Stimulated activated CD8-positive, alpha-beta memory T cell treated with anti-CD3 and anti-CD28 coated beads, Interleukin-4, amount 100 ng/mL, for 1 hour (primary cell): ENCODE data around the gene ZNF362.
"Not testable (repeated sequence)": the region's sequence is repeated elsewhere in the genome, so short reads cannot be mapped to it uniquely, and the experiment has no call there.

Source experiments
- DNase-seq, 2 donors: peaks; one replicate each; pipeline ENCODE4 v3.0.0-alpha.2; 2020; ENCODE audit warnings: low read depth in 2 of 2, low spot score in 1 of 2

The ZNF362 gene

DNA sequence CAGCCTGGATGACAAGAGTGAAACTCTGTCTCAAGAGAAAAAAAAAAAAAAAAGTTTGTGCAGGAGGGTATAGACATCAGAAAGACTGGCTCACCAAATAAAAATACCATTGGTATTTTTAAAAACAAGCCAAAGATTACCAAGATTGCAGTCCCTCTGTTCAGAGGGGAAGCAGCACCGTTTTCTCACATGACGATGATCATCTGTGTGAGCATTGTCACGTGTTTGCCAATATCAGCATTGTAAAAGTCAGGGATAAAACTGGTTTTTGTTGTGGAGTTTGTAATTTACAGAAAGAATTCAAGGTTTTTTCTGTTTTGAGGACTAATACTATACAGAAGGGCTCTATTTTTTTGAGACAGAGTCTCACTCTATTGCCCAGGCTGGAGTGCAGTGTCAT, 26.5 kb downstream of the ZNF362 start:
- no peak for DNase-seq

DNA sequence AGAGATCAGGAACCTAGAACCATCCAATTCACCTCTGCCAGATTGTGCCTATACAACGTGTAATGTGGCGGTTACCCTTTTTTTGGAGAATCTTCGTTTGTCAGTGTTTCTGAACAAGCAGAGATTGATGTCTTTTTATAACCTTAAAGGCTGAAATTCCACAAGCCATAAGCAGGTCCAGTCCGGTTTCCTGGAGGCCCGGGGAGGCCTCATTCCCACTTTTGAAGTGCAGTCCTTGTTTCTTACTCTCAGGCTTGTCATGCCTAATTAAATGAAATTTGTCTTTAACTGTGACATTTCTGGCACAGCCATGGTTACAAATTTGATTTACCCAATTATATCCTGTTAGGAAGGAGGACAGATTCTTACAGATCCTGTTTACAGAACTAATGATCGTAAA, 27.8 kb downstream of the ZNF362 start:
- DNase-seq: no peak

DNA sequence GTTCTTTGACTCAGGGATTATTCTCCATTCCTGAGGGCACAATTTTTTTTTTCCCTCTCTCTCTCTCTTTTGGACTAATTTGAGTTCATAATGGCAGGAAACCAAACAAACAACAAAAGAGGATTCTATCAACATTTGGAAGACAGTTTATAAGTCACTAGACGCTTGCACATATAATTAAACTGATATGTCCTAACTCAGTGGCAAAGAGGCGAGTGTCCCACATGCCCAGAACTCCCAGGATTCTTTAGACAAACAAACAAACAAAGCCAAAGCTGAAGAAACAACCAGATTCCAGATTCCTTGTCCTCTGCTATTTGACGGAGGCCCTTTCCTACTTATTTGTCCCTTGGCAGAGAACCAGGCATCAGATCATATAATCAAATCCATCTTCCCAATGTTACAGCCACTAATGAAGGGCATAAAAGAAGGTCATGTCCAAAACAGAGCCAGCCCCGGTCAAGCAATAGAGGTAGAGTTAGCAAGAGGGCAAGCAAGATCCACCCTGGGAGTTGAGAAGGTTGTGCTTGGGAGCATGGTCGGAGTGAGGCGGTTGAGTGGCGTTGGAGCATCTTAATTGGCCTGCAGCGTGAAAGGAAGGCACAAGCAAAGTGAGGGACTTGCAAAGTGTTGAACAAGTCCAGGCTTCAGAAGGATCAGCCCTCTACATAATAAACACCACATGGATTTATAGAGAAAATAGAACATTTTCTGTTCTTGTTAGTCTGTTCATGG, 30.3 kb downstream of the ZNF362 start:
- no peak for DNase-seq

DNA sequence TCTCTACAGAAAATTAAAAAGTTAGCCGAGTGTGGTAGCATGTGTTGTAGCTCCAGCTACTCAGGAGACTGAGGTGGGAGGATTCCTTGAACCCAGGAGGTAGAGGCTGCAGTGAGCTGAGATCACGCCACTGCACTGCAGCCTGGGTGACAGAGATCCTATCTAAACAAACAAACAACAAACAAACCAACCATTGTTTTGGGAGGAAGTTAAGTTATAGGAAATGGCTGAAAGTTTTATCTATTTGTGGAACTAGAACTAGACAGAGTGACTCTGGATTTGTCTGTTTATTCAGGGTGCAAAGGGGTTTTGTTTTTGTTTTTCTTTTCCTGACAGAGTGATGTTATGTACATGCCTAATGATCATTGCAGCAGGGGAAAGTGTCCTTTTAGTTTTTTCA, 31.0 kb downstream of the ZNF362 start:
- no peak for DNase-seq

DNA sequence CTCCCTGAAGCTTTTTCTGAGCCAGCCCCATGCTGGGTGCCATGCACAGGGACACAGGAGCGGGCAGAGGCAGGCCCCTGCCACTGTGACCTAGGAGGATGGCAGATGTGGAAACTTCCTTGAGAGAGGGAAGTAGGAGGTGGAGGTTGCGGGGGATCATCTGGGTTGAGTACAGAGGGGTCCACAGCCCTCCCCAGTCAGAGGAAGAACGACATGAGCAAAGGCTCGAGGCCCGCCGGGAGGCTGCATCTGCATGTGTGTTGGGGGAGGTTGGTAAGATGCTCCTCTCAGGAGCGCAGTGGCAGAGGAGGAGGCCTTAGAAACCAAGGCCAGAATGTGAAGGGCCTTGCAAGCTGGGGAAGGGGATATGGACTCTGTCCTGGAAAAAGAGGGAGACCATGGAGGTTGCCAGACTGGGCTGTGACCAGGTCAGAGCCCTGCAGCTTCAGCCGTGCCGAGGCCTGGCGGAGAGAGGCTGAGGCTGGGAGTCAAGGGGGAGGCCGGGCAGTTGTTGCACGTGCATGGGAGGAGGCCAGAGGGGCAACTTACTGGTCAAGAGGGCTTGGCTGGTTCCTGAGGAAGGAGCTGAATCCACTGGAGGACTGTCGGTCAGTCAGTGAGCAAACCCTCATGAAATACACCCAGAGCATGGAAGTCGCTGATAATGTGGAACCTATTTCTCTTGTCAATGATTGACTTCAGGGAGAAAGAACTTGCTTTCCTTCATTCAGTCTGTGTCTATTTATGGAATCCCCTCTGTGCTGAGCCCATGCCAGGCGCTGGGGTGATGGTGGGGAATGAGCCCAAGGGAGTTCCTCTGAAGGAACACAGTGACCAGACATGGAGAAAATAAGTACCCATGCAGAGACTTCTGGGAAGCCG, 32.9 kb downstream of the ZNF362 start:
- no peak for DNase-seq

DNA sequence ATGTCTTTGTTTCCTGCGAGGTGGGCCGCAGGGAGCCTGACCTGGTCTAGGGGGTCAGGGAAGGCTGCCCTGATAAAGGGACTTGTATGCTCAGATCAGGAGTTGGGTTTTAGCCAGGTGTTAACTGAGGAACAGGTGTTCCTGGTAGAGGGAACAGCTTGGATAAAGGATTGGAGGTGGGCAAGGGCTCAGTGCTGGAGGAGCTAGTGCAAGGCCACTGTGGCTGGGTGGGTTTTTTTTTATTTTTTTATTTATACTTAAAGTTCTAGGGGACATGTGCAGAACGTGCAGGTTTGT, 33.5 kb downstream of the ZNF362 start:
- DNase-seq: no peak

DNA sequence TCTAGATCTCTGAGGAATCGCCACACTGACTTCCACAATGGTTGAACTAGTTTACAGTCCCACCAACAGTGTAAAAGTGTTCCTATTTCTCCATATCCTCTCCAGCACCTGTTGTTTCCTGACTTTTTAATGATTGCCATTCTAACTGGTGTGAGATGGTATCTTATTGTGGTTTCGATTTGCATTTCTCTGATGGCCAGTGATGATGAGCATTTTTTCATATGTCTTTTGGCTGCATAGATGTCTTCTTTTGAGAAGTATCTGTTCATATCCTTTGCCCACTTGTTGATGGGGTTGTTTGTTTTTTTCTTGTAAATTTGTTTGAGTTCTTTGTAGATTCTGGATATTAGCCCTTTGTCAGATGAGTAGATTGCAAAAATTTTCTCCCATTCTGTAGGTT, 34.3 kb downstream of the ZNF362 start:
- DNase-seq: not testable (repeated sequence)

DNA sequence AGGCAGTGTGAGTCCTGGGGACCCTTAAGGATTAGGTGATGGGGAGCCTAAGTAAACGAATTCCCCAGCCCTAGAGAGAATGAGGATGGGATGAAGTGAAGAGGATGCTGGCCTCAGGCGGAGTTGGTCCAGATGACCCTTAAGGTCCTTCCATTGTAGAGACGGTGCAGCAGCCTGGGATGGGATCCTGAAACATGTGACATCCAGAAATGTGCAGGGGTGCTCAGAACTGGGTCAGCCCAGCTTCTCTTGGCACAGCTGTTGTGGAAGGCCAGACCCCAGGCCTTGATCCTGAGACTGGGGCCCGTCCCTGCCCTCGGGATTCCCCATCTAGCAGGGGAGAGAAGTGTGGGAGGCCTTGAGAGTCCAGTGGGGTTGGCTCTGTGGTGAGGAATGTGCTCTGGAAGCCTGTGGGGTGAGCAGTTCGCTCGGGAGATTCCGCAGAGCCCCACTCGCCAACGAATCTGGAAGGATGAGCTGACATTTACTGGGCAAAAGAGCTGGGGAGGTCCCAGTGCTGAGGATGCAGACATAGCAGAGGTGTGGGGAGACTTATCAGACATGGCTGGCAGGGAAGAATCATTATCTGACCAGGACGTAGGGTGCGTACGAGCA, 36.5 kb downstream of the ZNF362 start:
- DNase-seq: no peak

DNA sequence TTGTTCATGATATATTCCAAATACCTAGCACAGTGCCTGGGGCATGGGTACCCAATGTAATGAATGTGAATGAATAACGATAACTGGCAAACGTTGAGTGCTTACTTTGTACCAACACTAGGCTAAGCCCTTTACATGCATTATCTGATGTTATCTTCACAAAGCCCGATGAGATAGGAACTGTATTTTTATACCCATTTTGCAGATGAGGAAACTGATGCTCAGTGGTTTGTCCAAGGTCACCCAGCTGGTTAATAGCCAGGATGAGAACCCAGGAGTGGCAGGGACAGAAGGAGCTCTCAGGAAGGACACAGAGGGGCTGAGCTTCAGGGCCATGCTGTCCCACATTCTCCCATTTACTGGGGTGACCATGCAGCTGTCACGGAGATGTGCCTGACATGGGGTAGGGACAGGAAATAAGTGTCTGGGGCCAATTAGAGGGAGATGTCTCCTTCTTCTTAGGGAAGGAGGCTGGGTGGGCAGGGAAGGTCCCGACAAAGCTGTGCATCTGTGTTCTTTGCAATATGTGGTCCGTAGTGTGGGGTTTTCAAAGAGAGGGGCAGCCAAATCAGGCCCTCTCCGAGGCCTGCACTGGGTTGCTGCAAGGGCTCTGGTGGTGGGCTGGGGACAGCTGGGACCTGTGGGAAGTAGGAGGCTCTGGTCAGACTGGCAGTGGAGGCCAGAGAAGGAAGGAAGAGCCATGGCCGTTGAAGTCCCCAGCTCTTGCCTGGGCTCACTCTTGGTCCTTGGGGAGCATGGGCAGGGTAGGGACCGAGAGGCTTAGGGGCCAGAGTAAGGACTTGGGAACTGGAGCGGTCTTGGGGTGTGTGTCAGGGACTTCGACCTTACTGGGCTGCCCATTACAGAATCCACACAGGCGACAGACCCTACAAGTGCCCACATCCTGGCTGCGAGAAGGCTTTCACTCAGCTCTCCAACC, 38.0 kb downstream of the ZNF362 start:
- DNase-seq: no peak

DNA sequence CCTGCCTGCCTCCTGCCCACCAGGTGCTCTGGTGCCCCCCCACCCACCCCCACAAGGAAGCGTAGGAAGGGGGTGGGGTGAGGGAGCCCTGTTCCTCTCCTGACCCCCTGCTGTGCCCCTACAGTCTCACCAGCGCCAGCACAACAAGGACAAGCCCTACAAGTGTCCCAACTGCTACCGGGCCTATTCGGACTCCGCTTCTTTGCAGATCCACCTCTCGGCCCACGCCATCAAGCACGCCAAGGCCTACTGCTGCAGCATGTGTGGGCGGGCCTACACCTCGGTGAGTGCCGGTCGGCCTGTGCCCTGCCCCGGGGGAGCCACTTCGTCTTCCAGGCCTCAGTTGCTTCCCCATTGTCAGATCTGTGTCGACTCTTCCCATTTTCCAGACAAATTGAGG, 38.7 kb downstream of the ZNF362 start:
- no peak for DNase-seq

DNA sequence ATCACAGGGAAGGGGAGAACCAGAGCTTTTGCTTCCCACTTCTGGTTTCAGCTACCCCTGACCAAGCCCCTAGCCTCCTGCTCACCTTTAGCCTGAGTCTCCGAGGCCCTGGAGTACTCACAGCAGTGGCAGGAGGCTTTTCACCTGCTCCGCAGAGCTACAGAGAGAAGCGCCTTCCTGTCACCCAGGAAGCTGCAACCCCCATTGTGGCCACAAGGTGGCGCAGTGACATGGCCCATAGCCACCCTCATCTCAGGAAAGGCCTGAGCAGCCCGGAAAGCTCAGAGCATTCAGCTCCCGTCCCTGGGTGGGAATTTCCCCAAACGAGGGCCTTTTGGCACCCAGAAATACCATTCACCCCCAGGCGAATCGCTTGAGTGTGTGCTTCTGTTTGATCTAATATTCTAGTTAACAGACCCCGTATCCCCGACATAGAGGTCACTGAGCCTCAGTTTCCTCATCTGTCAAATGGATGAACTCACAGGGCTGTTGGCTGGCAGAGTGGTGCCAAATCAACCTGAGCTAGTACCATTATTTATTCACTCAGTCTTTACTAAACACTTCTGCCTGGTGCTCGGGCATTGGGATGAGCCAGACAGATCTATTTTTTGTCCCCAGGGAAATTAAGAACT, 39.3 kb downstream of the ZNF362 start:
- DNase-seq: peak; percentile 79 to 88

DNA sequence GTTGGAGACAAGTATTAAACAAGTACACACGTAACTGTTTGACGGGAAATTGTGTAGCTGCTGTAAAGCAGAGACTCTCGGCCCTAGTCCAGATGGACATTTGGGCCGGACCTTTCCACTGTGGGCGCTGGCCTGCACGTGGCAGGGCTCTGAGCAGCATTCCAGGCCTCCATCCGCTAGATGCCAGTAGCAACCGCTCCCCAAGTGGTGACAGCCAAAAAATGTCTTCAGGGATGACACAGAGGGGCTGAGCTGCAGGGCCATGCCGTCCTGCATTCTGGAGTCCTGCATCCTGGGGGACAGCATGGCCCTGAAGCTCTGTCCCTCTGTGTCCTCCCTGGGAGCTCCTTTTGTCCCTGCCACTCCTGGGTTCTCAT, 39.8 kb downstream of the ZNF362 start:
- no peak for DNase-seq

DNA sequence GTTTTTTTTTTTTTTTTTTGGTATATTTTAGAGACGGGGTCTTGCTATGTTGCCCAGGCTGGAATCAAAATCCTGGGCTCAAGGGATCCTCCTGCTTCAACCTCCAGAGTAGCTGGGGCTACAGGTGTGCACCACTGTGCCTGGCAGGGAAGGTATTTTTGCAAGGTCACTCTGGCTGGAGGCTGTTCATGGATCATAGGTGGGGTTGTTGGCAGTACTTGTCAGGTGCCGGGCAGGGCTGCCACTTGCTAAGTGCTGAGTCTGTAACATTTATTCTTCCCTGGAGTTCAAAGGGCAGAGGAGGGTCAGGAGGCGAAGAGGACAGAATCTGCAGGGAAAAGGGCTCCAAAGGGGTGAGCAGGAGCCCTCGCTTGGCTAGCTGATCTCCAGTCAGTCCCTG, 40.5 kb downstream of the ZNF362 start:
- DNase-seq: no peak

DNA sequence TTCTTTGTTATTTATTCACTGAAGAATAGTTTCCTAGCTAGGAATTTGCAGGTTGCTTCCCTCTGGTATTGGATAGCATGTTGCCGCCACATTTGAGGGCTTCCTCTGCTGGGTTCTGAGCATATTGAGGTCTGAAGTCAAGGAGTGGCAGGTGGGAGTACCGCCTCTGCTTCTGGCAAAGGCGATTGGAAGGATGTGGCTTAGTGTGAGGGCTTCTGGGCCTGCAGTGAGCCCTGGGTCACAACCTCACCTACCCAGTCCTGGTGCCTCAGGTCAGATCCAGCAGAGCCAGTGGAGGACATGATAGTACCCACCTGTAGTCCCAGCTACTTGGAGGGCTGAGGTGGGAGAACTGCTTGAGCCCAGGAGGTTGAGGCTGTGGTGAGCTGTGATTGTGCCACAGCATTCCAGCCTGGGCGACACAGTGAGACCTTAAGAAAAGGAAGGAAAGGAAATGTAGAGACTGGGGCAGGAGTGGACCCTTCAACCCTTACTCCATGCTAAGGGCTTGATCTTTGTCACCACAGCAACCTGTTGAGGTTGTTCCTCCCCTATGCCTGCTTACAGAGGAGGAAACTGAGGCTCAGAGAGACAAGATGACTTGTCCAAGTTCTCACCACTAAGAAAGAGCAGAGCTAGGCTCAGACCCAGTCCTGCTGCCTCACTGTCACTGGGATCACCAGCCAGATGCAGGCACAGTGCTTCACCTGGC, 41.8 kb downstream of the ZNF362 start:
- DNase-seq: no peak

DNA sequence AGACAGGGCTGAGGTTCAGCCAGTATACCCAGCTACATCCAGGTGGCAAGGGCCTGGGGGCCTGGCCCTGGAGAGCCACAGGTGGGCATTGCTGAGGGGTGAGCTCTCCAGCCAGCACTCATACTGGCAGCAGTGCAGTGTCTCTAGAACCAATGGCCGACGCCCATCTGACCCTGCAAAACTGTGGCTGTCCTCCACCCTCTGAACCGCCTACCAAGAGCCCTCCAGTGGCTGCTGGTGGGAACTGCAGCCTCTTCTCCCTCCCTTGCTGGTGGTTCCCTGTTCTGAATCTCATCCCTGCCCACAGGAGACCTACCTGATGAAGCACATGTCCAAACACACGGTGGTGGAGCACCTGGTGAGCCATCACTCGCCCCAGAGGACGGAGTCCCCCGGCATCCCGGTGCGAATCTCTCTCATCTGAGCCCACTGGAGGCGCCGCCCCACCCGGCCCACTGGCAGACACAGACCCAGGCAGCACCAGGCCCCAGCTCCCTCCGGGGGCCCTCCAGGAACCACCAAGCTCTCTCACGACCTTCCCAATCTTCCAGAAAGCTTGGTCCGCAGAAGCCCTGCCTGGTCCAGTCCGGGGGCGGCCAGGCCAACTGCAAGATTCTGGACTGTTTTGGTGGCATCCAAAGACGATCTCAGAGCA, 42.5 kb downstream of the ZNF362 start:
- DNase-seq: peak in 1 of 2 donors; percentile 14

DNA sequence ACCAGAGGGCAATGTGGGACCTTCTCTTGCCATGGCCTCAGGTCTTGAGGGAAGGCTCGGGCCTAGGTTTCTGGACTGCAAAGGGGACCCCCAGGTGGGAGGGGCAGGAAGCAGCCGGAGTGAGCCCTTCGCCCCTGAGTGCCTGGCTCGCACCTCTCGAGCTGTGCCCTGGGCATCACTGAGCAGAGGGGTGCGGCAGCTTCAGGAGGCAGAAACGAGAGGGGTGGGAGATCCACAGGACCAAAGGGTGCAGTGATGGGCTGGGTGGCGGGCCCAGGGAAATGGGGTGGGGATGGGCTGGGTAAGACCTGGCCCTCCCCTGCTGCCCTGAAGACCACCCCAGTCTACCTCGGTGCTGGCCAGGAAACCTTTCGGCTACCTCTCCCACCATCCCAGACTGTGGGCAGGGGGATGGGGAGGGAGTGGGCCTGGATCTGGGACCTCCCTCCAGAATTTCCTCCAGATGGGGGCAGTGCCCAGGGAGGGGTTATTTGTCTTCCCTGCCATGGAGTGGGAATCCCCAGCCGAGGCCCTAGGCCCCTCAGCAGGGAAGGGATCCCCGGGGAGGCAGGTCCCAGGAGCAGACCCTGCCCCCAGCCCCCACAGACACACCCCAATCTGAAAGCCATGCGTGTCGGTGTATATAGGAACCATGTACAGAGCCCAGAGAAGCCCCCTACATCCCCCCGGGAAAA, 43.3 kb downstream of the ZNF362 start:
- no peak for DNase-seq

DNA sequence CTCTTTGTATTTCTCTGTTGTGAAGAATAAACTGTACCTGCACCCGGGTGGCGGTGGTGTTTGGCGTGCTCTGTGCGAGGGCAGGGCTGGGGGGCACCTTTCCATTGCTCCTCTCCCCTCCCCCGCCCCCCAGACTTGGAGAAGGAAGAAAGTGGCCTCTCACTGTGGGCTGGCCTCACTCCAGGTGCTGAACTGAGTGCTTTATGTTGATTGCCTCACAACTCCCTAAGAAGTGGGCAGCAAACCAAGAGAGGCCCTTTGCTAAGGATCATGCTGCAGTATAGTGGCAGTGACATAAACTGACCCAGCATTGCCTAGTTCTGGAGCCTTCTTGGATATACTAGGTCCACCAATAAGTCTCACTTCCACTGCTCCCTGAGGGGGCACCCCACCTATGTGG, 44.4 kb downstream of the ZNF362 start:
- DNase-seq: no peak

DNA sequence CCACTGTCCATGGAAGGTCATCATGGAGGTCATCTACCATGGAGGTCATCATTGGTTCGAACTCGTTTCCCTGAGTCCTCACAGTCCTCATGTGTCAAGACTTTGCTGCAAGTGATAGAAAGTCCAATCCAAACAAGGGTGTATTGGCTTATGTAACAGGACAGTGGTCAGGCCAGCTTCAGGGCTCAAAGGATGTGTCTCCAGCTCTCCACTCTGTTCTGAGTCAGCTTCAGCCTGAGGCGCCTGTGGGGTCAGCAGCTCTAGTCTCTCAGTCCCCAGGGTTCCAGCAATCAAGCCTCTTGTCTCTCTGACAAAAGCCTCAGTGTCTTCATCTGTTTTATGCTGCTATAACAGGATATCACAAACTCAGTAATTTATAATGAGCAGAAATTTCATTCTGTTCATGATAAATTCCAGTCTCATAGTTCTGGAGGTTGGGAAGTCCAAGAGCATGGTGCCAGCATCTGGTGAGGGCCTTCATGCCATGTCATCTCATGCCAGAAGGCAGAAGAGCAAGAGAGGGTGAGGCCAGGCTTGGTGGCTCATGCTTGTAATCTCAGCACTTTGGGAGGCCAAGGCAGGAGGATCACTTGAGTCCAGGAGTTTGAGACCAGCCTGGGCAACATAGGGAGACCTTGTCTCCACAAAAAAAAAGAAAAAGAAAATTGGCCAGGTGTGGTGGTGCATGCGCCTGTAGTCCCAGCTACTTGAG, 45.1 kb downstream of the ZNF362 start:
- no peak for DNase-seq
